EH (cell line): ENCODE results near the gene STAG2.
"Not testable (repeated sequence)": the region's sequence is repeated elsewhere in the genome, so short reads cannot be mapped to it uniquely, and the experiment has no call there.

Experiments used
- DNase-seq: peaks from one replicate; pipeline ENCODE4 v3.0.0-alpha.2; 2015; ENCODE audit warnings: low read depth

STAG2 gene

DNA sequence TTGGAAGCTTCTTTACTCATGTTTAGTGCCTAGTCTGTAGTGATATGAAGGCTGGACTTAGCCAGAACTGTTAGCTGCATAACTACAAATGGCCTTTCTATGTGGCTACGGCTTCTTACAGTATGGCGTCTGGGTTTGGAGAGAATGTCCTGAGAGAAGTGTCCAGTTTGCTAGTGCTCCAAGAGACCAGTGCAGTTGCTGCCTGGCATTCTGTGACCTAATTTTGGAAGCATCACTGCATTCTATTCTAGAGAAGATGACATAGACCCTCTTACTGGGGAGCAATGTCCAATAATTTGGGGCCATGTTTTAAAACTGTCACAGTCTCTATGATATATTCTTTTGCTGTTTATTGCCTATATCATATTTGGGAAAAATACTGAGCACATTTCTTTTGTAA is 74.2 kb downstream of the STAG2 start:
- no peak for DNase-seq

GRCh38 chrX:124042042-124042441 is 80.5 kb downstream of the STAG2 start:
- DNase-seq: no peak

- DNase-seq: no peak
Observed at GRCh38 chrX:124045109-124045508, 83.6 kb downstream of the STAG2 start.

DNA sequence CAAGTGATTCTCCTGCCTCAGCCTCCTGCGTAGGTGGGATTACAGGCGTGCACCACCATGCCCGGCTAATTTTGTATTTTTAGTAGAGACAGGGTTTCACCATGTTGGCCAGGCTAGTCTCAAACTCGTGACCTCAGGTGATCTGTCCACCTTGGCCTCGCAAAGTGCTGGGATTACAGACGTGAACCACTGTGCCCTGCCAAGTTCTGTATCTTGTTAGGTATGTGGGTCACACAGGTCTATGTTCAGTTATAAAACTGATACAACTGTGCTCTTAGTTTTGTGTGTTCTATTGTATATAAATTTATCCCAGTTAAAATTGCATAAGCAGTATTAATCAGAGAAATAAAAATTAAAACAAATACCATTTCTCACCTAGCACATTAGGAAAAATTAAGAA is 122.9 kb downstream of the STAG2 start:
- DNase-seq: not testable (repeated sequence)

DNA sequence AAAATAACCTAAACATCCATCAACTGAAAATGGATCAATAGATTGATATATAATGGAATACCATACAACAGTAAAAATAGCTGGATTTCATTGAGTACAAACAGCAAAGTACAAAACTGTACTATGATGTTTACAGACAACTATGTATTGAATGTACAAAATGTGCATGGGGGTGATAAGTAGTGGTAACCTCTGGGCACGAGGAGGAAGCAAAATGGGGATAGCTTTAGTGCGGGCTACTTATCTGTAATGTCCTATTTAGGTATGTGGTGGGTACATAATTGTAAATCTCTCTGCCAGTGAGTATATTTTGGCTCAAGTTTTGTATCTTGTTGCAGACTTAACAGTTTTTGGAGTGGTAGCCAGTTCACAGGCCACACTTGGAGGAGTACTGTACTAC is 123.6 kb downstream of the STAG2 start:
- DNase-seq: no peak

- no peak for DNase-seq
Observed at GRCh38 chrX:124086411-124086810, 124.9 kb downstream of the STAG2 start.

- DNase-seq: no peak
Observed at GRCh38 chrX:124087000-124087746, 125.7 kb downstream of the STAG2 start.

GRCh38 chrX:124093222-124093621 is 131.7 kb downstream of the STAG2 start:
- no peak for DNase-seq

GRCh38 chrX:124097116-124097515 is 135.6 kb downstream of the STAG2 start:
- DNase-seq: no peak

DNA sequence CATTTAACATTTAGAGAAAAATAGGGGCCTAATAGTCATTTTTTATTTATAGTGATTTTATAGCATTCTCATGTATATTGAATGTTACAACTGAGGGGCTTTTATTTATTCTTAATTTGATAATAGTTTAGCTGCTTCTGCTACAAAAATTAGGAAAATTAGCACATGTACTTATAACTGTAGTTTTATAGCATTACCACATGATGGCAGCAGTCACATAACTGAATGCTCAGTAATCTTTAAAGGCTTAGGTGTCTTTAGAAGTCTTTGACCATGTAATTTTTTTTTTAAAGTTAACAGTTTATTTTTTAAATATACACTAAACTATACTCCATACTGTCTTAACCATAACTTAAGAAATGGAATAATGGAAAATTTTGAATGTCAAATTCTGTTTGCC is 136.6 kb downstream of the STAG2 start:
- DNase-seq: peak; percentile 39

DNA sequence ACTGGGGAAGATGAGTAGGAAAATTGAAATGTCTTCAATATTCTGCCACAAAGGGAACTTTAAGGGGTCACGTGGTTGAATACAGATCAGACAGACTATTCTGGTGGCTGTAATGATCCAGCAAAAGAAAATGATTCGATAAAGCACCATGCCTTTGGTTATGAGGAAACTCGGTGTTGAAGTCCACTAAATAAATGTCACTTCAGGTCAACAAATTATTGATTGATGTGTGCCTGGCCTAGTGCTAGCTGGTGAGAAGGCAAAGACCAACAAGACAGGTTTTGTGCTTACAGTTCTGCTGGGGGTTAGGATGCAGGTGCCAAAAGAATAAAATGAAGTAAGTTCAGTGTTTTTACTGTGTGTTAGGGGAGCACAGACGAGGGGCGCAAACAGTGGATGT is 142.5 kb downstream of the STAG2 start:
- DNase-seq: no peak

- DNase-seq: not testable (repeated sequence)
Observed at GRCh38 chrX:124104512-124104911, 143.0 kb downstream of the STAG2 start.

- DNase-seq: no peak
Observed at GRCh38 chrX:124113621-124114600, 152.4 kb downstream of the STAG2 start.

DNA sequence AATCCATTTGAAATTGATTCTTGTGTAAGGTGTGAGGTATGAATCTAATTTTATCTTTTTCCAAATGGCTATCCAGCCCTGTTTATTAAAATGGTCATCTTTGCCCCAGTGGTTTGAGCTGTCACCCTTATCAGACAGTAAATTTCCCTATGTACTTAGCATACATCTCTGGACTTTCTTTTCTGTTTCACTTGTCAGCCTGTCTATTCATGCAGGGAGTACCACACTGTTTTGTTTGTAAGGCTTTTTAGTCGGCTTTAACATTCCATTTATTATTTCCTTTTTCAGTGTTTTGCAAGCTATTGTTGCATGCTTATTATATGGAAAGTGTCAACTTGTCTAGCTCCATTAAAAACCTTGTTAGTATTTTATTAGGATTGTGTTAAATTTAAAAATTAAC is 155.8 kb downstream of the STAG2 start:
- no peak for DNase-seq

- no peak for DNase-seq
Observed at GRCh38 chrX:124125471-124125870, 164.0 kb downstream of the STAG2 start.

DNA sequence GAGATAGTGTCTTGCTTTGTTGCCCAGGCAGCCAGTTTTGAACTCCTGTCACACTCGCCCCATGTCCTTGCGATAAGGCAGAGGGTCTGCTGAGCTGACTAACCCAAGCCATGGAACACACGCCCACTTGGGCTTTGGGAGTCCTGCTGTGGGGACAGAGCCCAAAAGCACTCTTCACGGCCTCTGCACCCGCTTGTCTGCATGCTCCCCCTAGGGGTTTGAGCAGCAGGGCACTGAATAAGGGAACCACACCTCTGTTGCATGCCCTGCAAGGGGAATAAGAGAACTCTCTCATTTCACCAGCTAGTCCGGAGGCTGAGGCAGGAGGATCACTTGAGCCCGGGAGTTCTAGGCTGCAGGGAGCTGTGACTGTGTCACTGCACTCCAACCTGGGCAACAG is 166.0 kb downstream of the STAG2 start:
- DNase-seq: no peak

- DNase-seq: not testable (repeated sequence)
Observed at GRCh38 chrX:124132437-124132836, 170.9 kb downstream of the STAG2 start.

- DNase-seq: no peak
Observed at GRCh38 chrX:124145749-124146148, 184.2 kb downstream of the STAG2 start.

DNA sequence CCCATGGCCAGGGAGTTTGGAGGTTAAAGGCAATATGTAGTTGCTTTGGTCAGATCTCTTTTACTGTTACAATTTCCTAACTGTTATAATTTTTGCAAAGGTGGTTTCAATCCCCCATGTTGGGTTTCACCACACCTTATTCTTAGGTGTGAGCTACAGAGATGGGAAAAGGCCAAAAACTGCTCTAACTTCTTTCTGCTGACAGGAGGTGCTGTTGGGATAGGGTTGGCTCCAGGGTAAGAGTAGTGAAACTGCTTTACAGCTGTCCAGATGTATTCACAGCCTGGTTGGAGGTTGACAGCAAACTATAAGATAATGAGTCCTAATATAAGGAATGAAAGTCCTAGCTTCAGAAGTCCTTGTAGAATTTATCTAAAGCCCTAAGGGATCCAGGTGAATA is 189.7 kb downstream of the STAG2 start:
- no peak for DNase-seq
